HCT116 (cell line): ENCODE data around the gene ICA1. TPM values are rescaled to one million over a fixed set of nuclear protein-coding genes. Genes with fewer than 3 reads are reported as not detected.

Experiments
- ATAC-seq: fragments of 200-7000 bp; cut with Tn5 transposase; 2 replicates; pipeline ENCODE4 v1.9.1; 2020; ENCODE audit warnings: mild to moderate bottlenecking, moderate library complexity
- BruUV-seq: library from RNA; stranded (reverse); fragments of 400-500 nt; replicated peaks from 2 replicates; lab custom pipeline; 2021; lab: Mats Ljungman, UMichigan
- CTCF ChIA-PET: fragments of 300-600 bp; sonication (Branson Sonifier 250); formaldehyde crosslinking; loops from one replicate; lab custom pipeline; 2021; ENCODE audit warnings: antibody characterized with exemption; lab: Charles Lee
- POLR2A ChIA-PET: fragments of 300-600, 350-600 bp; sonication (Branson Sonifier 250); formaldehyde crosslinking; loops from one replicate; lab custom pipeline; 2021; ENCODE audit warnings: antibody characterized with exemption; lab: Charles Lee
- RAD21 ChIA-PET, 2 experiments: fragments of 300-600 bp; sonication (Branson Sonifier 250); formaldehyde crosslinking; loops; one replicate each; lab custom pipeline; 2023; ENCODE audit warnings: low total read pairs in 2 of 2; ENCODE audit not compliant: uncharacterized antibody in 2 of 2, unreplicated experiment in 2 of 2, low non-redundant PET in 1 of 2; lab: Charles Lee
- DNase-seq: peaks from one replicate; pipeline ENCODE4 v3.0.0-alpha.2; 2010; ENCODE audit warnings: low read depth, low spot score
- H2AFZ ChIP-seq: fragments of 200-600 bp; shearing (Covaris generic), sonication (generic); 2 replicates; pipeline ENCODE4 v1.6.1; 2017; ENCODE audit warnings: low read depth, mixed run types, mixed read lengths, antibody characterized with exemption, low read length; ENCODE audit not compliant: poor library complexity, severe bottlenecking
- H3K27ac ChIP-seq: 2 replicates; pipeline ENCODE4 v1.5.1; 2012; ENCODE audit warnings: low read depth, low read length
- H3K27me3 ChIP-seq: fragments of 200-600 bp; sonication (generic); 2 replicates; pipeline ENCODE4 v1.6.1; 2016; ENCODE audit warnings: mixed run types, low read length, mixed read lengths; ENCODE audit not compliant: insufficient read depth
- H3K36me3 ChIP-seq, 2 experiments: fragments of 200-500 bp in 1 of 2; fragments of 200-600 bp in 1 of 2; sonication (Bioruptor generic) in 1 of 2; sonication (generic) in 1 of 2; 2 replicates each; pipeline versions ENCODE4 v1.5.1 to v1.6.1; 2014 to 2016; ENCODE audit warnings: low read length in 2 of 2, inconsistent platforms in 1 of 2, mixed read lengths in 1 of 2, mixed run types in 1 of 2; ENCODE audit not compliant: insufficient read depth in 2 of 2, control insufficient read depth in 1 of 2
- H3K4me1 ChIP-seq, 2 experiments: fragments of 200-600 bp in 1 of 2; sonication (generic) in 1 of 2; 2 replicates each; pipeline versions ENCODE4 v1.5.1 to v1.6.1; 2012 to 2017; ENCODE audit warnings: low read length in 2 of 2, inconsistent platforms in 1 of 2, mild to moderate bottlenecking in 1 of 2, mixed read lengths in 1 of 2, mixed run types in 1 of 2, moderate library complexity in 1 of 2; ENCODE audit not compliant: insufficient read depth in 2 of 2, control insufficient read depth in 1 of 2
- H3K4me2 ChIP-seq: fragments of 200-600 bp; sonication (generic); 2 replicates; pipeline ENCODE4 v1.6.1; 2017; ENCODE audit warnings: mixed run types, low read length, mixed read lengths
- H3K4me3 ChIP-seq, 2 experiments: fragments of 200-600 bp in 1 of 2; sonication (generic) in 1 of 2; replicated peaks in 1 of 2; 2 replicates each; pipeline ENCODE4 v1.5.1; 2011 to 2016; ENCODE audit warnings: low read length in 2 of 2, control low read depth in 1 of 2, low read depth in 1 of 2, mild to moderate bottlenecking in 1 of 2, mixed read lengths in 1 of 2, mixed run types in 1 of 2
- H3K79me2 ChIP-seq: fragments of 200-600 bp; sonication (generic); 2 replicates; pipeline ENCODE4 v1.6.1; 2017; ENCODE audit warnings: mild to moderate bottlenecking, mixed run types, low read length, moderate library complexity, mixed read lengths; ENCODE audit not compliant: insufficient read depth
- H3K9ac ChIP-seq: fragments of 200-600 bp; sonication (generic); 2 replicates; pipeline ENCODE4 v1.6.1; 2016; ENCODE audit warnings: low read length, mixed read lengths
- H3K9me2 ChIP-seq: fragments of 200-600 bp; sonication (generic), shearing (Covaris generic); 2 replicates; pipeline ENCODE4 v1.6.1; 2017; ENCODE audit warnings: mixed run types, mild to moderate bottlenecking, moderate library complexity; ENCODE audit not compliant: insufficient read depth
- H3K9me3 ChIP-seq, 2 experiments: fragments of 200-500 bp in 1 of 2; fragments of 200-600 bp in 1 of 2; sonication (Bioruptor generic) in 1 of 2; sonication (generic) in 1 of 2; 2 replicates each; pipeline ENCODE4 v1.6.1; 2014 to 2017; ENCODE audit warnings: low read length in 2 of 2, mixed read lengths in 2 of 2, inconsistent platforms in 1 of 2, low read depth in 1 of 2, mild to moderate bottlenecking in 1 of 2, mixed run types in 1 of 2, moderate library complexity in 1 of 2; ENCODE audit not compliant: control insufficient read depth in 1 of 2, insufficient read depth in 1 of 2
- H4K20me1 ChIP-seq: fragments of 200-600 bp; sonication (generic), shearing (Covaris generic); 2 replicates; pipeline ENCODE4 v1.6.1; 2017; ENCODE audit warnings: mixed run types, mild to moderate bottlenecking, moderate library complexity; ENCODE audit not compliant: insufficient read depth
- CEBPB ChIP-seq: IDR thresholded peaks from 2 replicates; pipeline ENCODE4 v1.6.1; 2012; ENCODE audit warnings: low read depth
- EGR1 ChIP-seq: IDR thresholded peaks from 2 replicates; pipeline ENCODE4 v1.6.1; 2012; ENCODE audit warnings: low read depth
- FOSL1 ChIP-seq: IDR thresholded peaks from 2 replicates; pipeline ENCODE4 v1.6.1; 2012; ENCODE audit warnings: low read depth
- JUND ChIP-seq: IDR thresholded peaks from 2 replicates; pipeline ENCODE4 v1.6.1; 2012
- POLR2A ChIP-seq: IDR thresholded peaks from 2 replicates; pipeline ENCODE4 v1.7.0; 2011; ENCODE audit warnings: borderline replicate concordance; ENCODE audit not compliant: insufficient read depth, insufficient read length; ENCODE audit errors: extremely low read depth
- POLR2AphosphoS5 ChIP-seq: IDR thresholded peaks from 2 replicates; pipeline ENCODE4 v1.6.1; 2011; ENCODE audit warnings: mild to moderate bottlenecking, low read depth, low read length, moderate library complexity
- RAD21 ChIP-seq: IDR thresholded peaks from 2 replicates; pipeline ENCODE4 v1.6.1; 2012; ENCODE audit warnings: low read depth, mild to moderate bottlenecking
- SRF ChIP-seq: IDR thresholded peaks from 2 replicates; pipeline ENCODE4 v1.6.1; 2012; ENCODE audit warnings: low read depth
- intact Hi-C: fragments of 100-400 bp; cut with micrococcal nuclease; formaldehyde crosslinking; loops from 2 replicates; pipeline ENCODE4 v1.10.0; 2022
- total RNA-seq: library from RNA; stranded (reverse); gene quantifications from one replicate; pipeline ENCODE4 v1.2.1, GENCODE V29; 2021; ENCODE audit not compliant: unreplicated experiment
- TF ChIP-seq, protein P1 (sequence below): IDR thresholded peaks from 2 replicates; pipeline ENCODE4 v1.6.1; 2012; ENCODE audit warnings: low read depth
- TF ChIP-seq, protein P2 (sequence below), 3 experiments: fragments of 200-600 bp in 1 of 3; sonication (generic) in 1 of 3; IDR thresholded peaks in 2 of 3; conservative IDR thresholded peaks in 1 of 3; 2 replicates each; pipeline ENCODE4 v1.5.1; 2012 to 2017; ENCODE audit warnings: low read depth in 2 of 3, low read length in 2 of 3, antibody characterized with exemption in 1 of 3, borderline replicate concordance in 1 of 3, control low read depth in 1 of 3, mild to moderate bottlenecking in 1 of 3, mixed read lengths in 1 of 3, mixed run types in 1 of 3, moderate library complexity in 1 of 3; ENCODE audit not compliant: insufficient read depth in 1 of 3
- TF ChIP-seq, protein P3 (sequence below): IDR thresholded peaks from 2 replicates; pipeline ENCODE4 v1.6.1; 2012

ICA1 gene
- total RNA-seq, 1 experiment from 2014 or later, result 16.4 TPM

DNA sequence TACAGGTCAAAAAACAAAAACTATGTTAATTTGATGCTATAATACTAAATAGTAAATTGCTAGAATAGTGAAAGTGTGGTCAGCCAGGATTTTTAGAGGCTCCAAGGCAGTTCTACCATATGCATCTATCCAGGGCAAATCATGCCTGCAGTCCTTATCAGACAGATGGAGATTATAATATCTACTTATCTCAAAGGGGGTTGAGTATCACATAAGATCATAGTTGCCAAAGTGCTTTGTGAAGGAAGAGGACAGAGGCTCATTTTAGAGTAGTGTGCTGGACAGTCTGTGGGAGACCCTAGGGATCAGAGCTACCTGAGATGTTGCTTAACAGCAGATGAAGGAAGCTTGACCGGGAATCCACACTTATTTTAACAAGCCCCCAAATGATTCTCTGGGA is 3.2 kb downstream of the ICA1 start:
- DNase-seq (no peak), ATAC-seq (no peak)
- ChIA-PET POLR2A (no interaction called here), RAD21 (no interaction called here), CTCF (no interaction called here)
- Histone ChIP-seq H3K27ac (no peak overlapping the region), H3K9me3 (no peaks in the 10 kb centered on the region), H3K4me2 (no peak overlapping the region), H2AFZ (no peak overlapping the region), H3K4me1 (peaks cover 0 to 15% of the 10 kb centered on the region in 2 experiments; a peak in 3 of 4 replicates), H3K79me2 (peaks cover 3% of the 10 kb centered on the region; the same call in 1 of the 2 replicates), H4K20me1 (no peaks in the 10 kb centered on the region), H3K27me3 (no peaks in the 10 kb centered on the region), H3K9ac (no peak overlapping the region), H3K4me3 (no peak overlapping the region), H3K9me2 (no peaks in the 10 kb centered on the region), H3K36me3 (no peaks in the 10 kb centered on the region)
- no TSS peak for BruUV-seq
- no peak for TF ChIP-seq FOSL1
- no peak for TF ChIP-seq SRF
- no peak for TF ChIP-seq POLR2A
- TF ChIP-seq, protein P1, sequence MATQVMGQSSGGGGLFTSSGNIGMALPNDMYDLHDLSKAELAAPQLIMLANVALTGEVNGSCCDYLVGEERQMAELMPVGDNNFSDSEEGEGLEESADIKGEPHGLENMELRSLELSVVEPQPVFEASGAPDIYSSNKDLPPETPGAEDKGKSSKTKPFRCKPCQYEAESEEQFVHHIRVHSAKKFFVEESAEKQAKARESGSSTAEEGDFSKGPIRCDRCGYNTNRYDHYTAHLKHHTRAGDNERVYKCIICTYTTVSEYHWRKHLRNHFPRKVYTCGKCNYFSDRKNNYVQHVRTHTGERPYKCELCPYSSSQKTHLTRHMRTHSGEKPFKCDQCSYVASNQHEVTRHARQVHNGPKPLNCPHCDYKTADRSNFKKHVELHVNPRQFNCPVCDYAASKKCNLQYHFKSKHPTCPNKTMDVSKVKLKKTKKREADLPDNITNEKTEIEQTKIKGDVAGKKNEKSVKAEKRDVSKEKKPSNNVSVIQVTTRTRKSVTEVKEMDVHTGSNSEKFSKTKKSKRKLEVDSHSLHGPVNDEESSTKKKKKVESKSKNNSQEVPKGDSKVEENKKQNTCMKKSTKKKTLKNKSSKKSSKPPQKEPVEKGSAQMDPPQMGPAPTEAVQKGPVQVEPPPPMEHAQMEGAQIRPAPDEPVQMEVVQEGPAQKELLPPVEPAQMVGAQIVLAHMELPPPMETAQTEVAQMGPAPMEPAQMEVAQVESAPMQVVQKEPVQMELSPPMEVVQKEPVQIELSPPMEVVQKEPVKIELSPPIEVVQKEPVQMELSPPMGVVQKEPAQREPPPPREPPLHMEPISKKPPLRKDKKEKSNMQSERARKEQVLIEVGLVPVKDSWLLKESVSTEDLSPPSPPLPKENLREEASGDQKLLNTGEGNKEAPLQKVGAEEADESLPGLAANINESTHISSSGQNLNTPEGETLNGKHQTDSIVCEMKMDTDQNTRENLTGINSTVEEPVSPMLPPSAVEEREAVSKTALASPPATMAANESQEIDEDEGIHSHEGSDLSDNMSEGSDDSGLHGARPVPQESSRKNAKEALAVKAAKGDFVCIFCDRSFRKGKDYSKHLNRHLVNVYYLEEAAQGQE, result no peak
- no peak for TF ChIP-seq EGR1
- no peak for TF ChIP-seq POLR2AphosphoS5
- TF ChIP-seq CEBPB, result no peak
- TF ChIP-seq JUND, result no peak
- TF ChIP-seq, protein P2, sequence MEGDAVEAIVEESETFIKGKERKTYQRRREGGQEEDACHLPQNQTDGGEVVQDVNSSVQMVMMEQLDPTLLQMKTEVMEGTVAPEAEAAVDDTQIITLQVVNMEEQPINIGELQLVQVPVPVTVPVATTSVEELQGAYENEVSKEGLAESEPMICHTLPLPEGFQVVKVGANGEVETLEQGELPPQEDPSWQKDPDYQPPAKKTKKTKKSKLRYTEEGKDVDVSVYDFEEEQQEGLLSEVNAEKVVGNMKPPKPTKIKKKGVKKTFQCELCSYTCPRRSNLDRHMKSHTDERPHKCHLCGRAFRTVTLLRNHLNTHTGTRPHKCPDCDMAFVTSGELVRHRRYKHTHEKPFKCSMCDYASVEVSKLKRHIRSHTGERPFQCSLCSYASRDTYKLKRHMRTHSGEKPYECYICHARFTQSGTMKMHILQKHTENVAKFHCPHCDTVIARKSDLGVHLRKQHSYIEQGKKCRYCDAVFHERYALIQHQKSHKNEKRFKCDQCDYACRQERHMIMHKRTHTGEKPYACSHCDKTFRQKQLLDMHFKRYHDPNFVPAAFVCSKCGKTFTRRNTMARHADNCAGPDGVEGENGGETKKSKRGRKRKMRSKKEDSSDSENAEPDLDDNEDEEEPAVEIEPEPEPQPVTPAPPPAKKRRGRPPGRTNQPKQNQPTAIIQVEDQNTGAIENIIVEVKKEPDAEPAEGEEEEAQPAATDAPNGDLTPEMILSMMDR (IDR thresholded peaks at IDR 0.05 in 2 of 3, conservative IDR thresholded peaks at IDR 0.05 in 1 of 3; ENCODE audit: borderline replicate concordance in 1 of 3, insufficient read depth in 1 of 3, low read depth in 2 of 3, low read length in 2 of 3), result no peak
- TF ChIP-seq RAD21, result no peak
- TF ChIP-seq, protein P3, sequence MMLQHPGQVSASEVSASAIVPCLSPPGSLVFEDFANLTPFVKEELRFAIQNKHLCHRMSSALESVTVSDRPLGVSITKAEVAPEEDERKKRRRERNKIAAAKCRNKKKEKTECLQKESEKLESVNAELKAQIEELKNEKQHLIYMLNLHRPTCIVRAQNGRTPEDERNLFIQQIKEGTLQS, result no peak
- intact Hi-C loops, result no loop called here
